ENCODE measurements around the gene OPRM1. TPM values are rescaled to one million over a fixed set of nuclear protein-coding genes. Genes with fewer than 3 reads are reported as not detected.

The OPRM1 gene
- polyA plus RNA-seq, 1 experiment = not detected

DNA sequence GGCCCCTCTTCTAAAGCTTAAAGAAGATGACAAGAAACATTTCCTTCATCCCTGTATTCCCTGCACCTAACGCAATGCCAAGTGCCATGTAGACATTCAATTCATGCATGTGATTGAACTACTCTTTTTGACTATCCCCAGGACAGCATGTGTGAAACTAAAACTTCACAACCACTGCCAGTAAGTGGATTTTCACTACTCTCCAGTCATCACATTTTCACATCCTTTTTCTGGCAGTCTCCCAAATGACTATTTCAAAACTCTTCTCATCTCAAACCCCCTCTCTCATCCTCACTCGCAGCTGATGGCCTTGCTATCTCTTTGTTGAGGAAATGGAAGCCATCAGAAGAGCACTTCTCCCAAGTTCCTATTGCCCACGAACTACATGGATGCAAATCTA, 122.6 kb downstream of the OPRM1 start:
- no peak for TF ChIP-seq CTCF (IDR thresholded peaks at IDR 0.05; ENCODE audit: low read depth, low read length)
- POLR2A ChIA-PET = no interaction called here
- Histone ChIP-seq H3K9me3 (ENCODE audit: control insufficient read depth, insufficient read depth, low read length) (no peaks in the 10 kb centered on the region), H3K27ac (ENCODE audit: low read depth, low read length) (no peak overlapping the region), H3K27me3 (ENCODE audit: control insufficient read depth, insufficient read depth, low read length) (no peaks in the 10 kb centered on the region), H3K4me3 (ENCODE audit: low read depth, low read length) (no peak overlapping the region)
- no peak for DNase-seq (ENCODE audit: low read depth, low spot score)
- CTCF ChIA-PET = interaction anchor here (1.1 kb wide), 2 partner anchors 116 to 209 kb away, joined by 3 read pairs; no protein-coding TSS in a partner anchor

- TF ChIP-seq CTCF (IDR thresholded peaks at IDR 0.05; ENCODE audit: low read depth, low read length) = no peak
- peak overlapping the region; percentile 38 for H3K4me3 ChIP-seq (ENCODE audit: low read depth, low read length)
- no peaks in the 10 kb centered on the region for H3K9me3 ChIP-seq (ENCODE audit: control insufficient read depth, insufficient read depth, low read length)
- no peaks in the 10 kb centered on the region for H3K27me3 ChIP-seq (ENCODE audit: control insufficient read depth, insufficient read depth, low read length)
- peak; percentile 70 for DNase-seq (ENCODE audit: low read depth, low spot score)
- POLR2A ChIA-PET = no interaction called here
- H3K27ac ChIP-seq (ENCODE audit: low read depth, low read length) = no peak overlapping the region
- CTCF ChIA-PET = interaction anchor here (0.5 to 2.8 kb wide), 5 partner anchors 10 to 336 kb away, joined by 4 to 15 read pairs (median 6); no protein-coding TSS in a partner anchor
These were observed 125.4 kb downstream of the OPRM1 start for GRCh38 chr6:154164397-154164796.

- H3K9me3 ChIP-seq (ENCODE audit: control insufficient read depth, insufficient read depth, low read length) = no peaks in the 10 kb centered on the region
- H3K4me3 ChIP-seq (ENCODE audit: low read depth, low read length) = no peak overlapping the region
- ChIA-PET POLR2A (no interaction called here), CTCF (interaction anchor here (2.5 to 2.8 kb wide), 2 partner anchors 11 to 111 kb away, joined by 13 to 15 read pairs; no protein-coding TSS in a partner anchor)
- no peaks in the 10 kb centered on the region for H3K27me3 ChIP-seq (ENCODE audit: control insufficient read depth, insufficient read depth, low read length)
- TF ChIP-seq CTCF (IDR thresholded peaks at IDR 0.05; ENCODE audit: low read depth, low read length) = no peak
- no peak for DNase-seq (ENCODE audit: low read depth, low spot score)
- H3K27ac ChIP-seq (ENCODE audit: low read depth, low read length) = no peak overlapping the region
These were observed 126.4 kb downstream of the OPRM1 start for GRCh38 chr6:154165478-154165877.

GRCh38 chr6:154166140-154166539, 127.1 kb downstream of the OPRM1 start:
- CTCF ChIA-PET = no interaction called here
- TF ChIP-seq CTCF (IDR thresholded peaks at IDR 0.05; ENCODE audit: low read depth, low read length) = no peak

GRCh38 chr6:154167126-154167525, 128.1 kb downstream of the OPRM1 start:
- ChIA-PET POLR2A (no interaction called here), CTCF (no interaction called here)
- TF ChIP-seq CTCF (IDR thresholded peaks at IDR 0.05; ENCODE audit: low read depth, low read length) = no peak
- Histone ChIP-seq H3K27ac (ENCODE audit: low read depth, low read length) (no peak overlapping the region), H3K9me3 (ENCODE audit: control insufficient read depth, insufficient read depth, low read length) (no peaks in the 10 kb centered on the region), H3K4me3 (ENCODE audit: low read depth, low read length) (no peak overlapping the region), H3K27me3 (ENCODE audit: control insufficient read depth, insufficient read depth, low read length) (no peaks in the 10 kb centered on the region)
- DNase-seq (ENCODE audit: low read depth, low spot score) = no peak

More at GRCh38 chr6:154166140-154166539, 127.1 kb downstream of the OPRM1 start:
- Histone ChIP-seq H3K4me3 (ENCODE audit: low read depth, low read length) (no peak overlapping the region), H3K27me3 (ENCODE audit: control insufficient read depth, insufficient read depth, low read length) (no peaks in the 10 kb centered on the region), H3K27ac (ENCODE audit: low read depth, low read length) (no peak overlapping the region), H3K9me3 (ENCODE audit: control insufficient read depth, insufficient read depth, low read length) (no peaks in the 10 kb centered on the region)
- no peak for DNase-seq (ENCODE audit: low read depth, low spot score)
- POLR2A ChIA-PET = no interaction called here

Measured in AG04450 (cell line).